Neural cell (in vitro differentiated cells): ENCODE results near the gene ARMC9.

Experiments
- EP300 ChIP-seq: fragments of 450-650 bp; conservative IDR thresholded peaks from 2 replicates; pipeline ENCODE4 v1.6.1; 2014; ENCODE audit warnings: antibody characterized with exemption, mild to moderate bottlenecking, moderate library complexity; ENCODE audit not compliant: poor library complexity, severe bottlenecking
- EZH2 ChIP-seq: fragments of 200-600, 300-800 bp; shearing (Covaris generic), sonication (generic); IDR thresholded peaks from 2 replicates; pipeline ENCODE4 v1.6.1; 2014; ENCODE audit warnings: antibody characterized with exemption, low read length, borderline replicate concordance, mild to moderate bottlenecking; ENCODE audit not compliant: insufficient read depth, poor library complexity, severe bottlenecking
- MXI1 ChIP-seq: fragments of 450-650 bp; conservative IDR thresholded peaks from 2 replicates; pipeline ENCODE4 v1.6.1; 2014; ENCODE audit warnings: antibody characterized with exemption, mild to moderate bottlenecking; ENCODE audit not compliant: poor library complexity, severe bottlenecking
- POLR2AphosphoS5 ChIP-seq: IDR thresholded peaks from 2 replicates; pipeline ENCODE4 v1.6.1; 2012
- SMC3 ChIP-seq: fragments of 450-650 bp; conservative IDR thresholded peaks from 2 replicates; pipeline ENCODE4 v1.6.1; 2014; ENCODE audit warnings: antibody characterized with exemption, mild to moderate bottlenecking, moderate library complexity; ENCODE audit not compliant: poor library complexity
- TAF1 ChIP-seq: IDR thresholded peaks from 2 replicates; pipeline ENCODE4 v1.6.1; 2012; ENCODE audit warnings: low read depth
- TF ChIP-seq, protein P1 (sequence below): fragments of 450-650 bp; IDR thresholded peaks from 2 replicates; pipeline ENCODE4 v1.5.1; 2014; ENCODE audit warnings: antibody characterized with exemption, mild to moderate bottlenecking, moderate library complexity; ENCODE audit not compliant: poor library complexity, severe bottlenecking
- TF ChIP-seq, protein P2 (sequence below): IDR thresholded peaks from 2 replicates; pipeline ENCODE4 v1.6.1; 2012; ENCODE audit warnings: borderline replicate concordance

- TF ChIP-seq, protein P1, sequence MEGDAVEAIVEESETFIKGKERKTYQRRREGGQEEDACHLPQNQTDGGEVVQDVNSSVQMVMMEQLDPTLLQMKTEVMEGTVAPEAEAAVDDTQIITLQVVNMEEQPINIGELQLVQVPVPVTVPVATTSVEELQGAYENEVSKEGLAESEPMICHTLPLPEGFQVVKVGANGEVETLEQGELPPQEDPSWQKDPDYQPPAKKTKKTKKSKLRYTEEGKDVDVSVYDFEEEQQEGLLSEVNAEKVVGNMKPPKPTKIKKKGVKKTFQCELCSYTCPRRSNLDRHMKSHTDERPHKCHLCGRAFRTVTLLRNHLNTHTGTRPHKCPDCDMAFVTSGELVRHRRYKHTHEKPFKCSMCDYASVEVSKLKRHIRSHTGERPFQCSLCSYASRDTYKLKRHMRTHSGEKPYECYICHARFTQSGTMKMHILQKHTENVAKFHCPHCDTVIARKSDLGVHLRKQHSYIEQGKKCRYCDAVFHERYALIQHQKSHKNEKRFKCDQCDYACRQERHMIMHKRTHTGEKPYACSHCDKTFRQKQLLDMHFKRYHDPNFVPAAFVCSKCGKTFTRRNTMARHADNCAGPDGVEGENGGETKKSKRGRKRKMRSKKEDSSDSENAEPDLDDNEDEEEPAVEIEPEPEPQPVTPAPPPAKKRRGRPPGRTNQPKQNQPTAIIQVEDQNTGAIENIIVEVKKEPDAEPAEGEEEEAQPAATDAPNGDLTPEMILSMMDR, result no peak
- no peak for TF ChIP-seq POLR2AphosphoS5
- TF ChIP-seq TAF1, result no peak
- TF ChIP-seq EZH2, result no peak
- TF ChIP-seq MXI1, result no peak
- no peak for TF ChIP-seq EP300
- TF ChIP-seq, protein P2, sequence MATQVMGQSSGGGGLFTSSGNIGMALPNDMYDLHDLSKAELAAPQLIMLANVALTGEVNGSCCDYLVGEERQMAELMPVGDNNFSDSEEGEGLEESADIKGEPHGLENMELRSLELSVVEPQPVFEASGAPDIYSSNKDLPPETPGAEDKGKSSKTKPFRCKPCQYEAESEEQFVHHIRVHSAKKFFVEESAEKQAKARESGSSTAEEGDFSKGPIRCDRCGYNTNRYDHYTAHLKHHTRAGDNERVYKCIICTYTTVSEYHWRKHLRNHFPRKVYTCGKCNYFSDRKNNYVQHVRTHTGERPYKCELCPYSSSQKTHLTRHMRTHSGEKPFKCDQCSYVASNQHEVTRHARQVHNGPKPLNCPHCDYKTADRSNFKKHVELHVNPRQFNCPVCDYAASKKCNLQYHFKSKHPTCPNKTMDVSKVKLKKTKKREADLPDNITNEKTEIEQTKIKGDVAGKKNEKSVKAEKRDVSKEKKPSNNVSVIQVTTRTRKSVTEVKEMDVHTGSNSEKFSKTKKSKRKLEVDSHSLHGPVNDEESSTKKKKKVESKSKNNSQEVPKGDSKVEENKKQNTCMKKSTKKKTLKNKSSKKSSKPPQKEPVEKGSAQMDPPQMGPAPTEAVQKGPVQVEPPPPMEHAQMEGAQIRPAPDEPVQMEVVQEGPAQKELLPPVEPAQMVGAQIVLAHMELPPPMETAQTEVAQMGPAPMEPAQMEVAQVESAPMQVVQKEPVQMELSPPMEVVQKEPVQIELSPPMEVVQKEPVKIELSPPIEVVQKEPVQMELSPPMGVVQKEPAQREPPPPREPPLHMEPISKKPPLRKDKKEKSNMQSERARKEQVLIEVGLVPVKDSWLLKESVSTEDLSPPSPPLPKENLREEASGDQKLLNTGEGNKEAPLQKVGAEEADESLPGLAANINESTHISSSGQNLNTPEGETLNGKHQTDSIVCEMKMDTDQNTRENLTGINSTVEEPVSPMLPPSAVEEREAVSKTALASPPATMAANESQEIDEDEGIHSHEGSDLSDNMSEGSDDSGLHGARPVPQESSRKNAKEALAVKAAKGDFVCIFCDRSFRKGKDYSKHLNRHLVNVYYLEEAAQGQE, result no peak
- TF ChIP-seq SMC3, result no peak
These were observed 187.0 kb downstream of the ARMC9 start for GRCh38 chr2:231385429-231385828.
